CD14-positive monocyte (primary cell): ENCODE results near the gene LYSMD3. TPM values are rescaled to one million over a fixed set of nuclear protein-coding genes. Genes with fewer than 3 reads are reported as not detected.

Experiments
- DNase-seq, 3 donors: peaks; one replicate each; pipeline ENCODE4 v3.0.0-alpha.2; 2011 to 2022
- H2AFZ ChIP-seq: 2 replicates; pipeline ENCODE4 v1.6.0; 2012; ENCODE audit warnings: mild to moderate bottlenecking, low read depth, low read length, inconsistent platforms; ENCODE audit not compliant: insufficient read depth, poor library complexity, severe bottlenecking
- H3K27ac ChIP-seq, 2 donors: 1 replicate in 1 of 2; 2 replicates in 1 of 2; pipeline ENCODE4 v1.5.1; 2012 to 2013; ENCODE audit warnings: low read length in 2 of 2, control low read depth in 1 of 2, inconsistent platforms in 1 of 2, low read depth in 1 of 2, mild to moderate bottlenecking in 1 of 2
- H3K27me3 ChIP-seq, 2 donors: one replicate each; pipeline versions ENCODE4 v1.6.0 to v1.6.1; 2011 to 2013; ENCODE audit warnings: low read length in 2 of 2; ENCODE audit not compliant: control insufficient read depth in 2 of 2, insufficient read depth in 2 of 2
- H3K36me3 ChIP-seq, 2 donors: replicated peaks in 1 of 2; 1 replicate in 1 of 2; 2 replicates in 1 of 2; pipeline versions ENCODE4 v1.5.1 to v1.6.1; 2012 to 2013; ENCODE audit warnings: low read length in 2 of 2, control low read depth in 1 of 2, inconsistent platforms in 1 of 2, mild to moderate bottlenecking in 1 of 2; ENCODE audit not compliant: insufficient read depth in 2 of 2, control insufficient read depth in 1 of 2
- H3K4me1 ChIP-seq, 2 donors: 1 replicate in 1 of 2; 2 replicates in 1 of 2; pipeline versions ENCODE4 v1.5.1 to v1.6.1; 2012 to 2013; ENCODE audit warnings: low read length in 2 of 2, control low read depth in 1 of 2, inconsistent platforms in 1 of 2, mild to moderate bottlenecking in 1 of 2, moderate library complexity in 1 of 2; ENCODE audit not compliant: insufficient read depth in 2 of 2, control insufficient read depth in 1 of 2
- H3K4me2 ChIP-seq: replicated peaks from 2 replicates; pipeline ENCODE3; 2012; ENCODE audit warnings: low read length, moderate library complexity, mild to moderate bottlenecking; ENCODE audit not compliant: poor library complexity, severe bottlenecking; ENCODE audit errors: extremely low read depth
- H3K4me3 ChIP-seq, 3 experiments: fragments of 200-600 bp in 1 of 3; sonication (generic) in 1 of 3; replicated peaks in 1 of 3; 1 replicate in 2 of 3; 2 replicates in 1 of 3; pipeline ENCODE4 v1.5.1; 2011 to 2013; ENCODE audit warnings: low read length in 3 of 3, mild to moderate bottlenecking in 3 of 3, control low read depth in 2 of 3, low read depth in 2 of 3, inconsistent platforms in 1 of 3, moderate library complexity in 1 of 3
- H3K79me2 ChIP-seq: 2 replicates; pipeline ENCODE4 v1.6.0; 2012; ENCODE audit warnings: mild to moderate bottlenecking, control low read depth, inconsistent platforms, low read length, moderate library complexity; ENCODE audit not compliant: insufficient read depth
- H3K9ac ChIP-seq: 2 replicates; pipeline ENCODE4 v1.6.0; 2017; ENCODE audit warnings: low read length, mild to moderate bottlenecking; ENCODE audit not compliant: insufficient read depth, poor library complexity, severe bottlenecking
- H3K9me3 ChIP-seq, 2 donors: replicated peaks in 1 of 2; 1 replicate in 1 of 2; 2 replicates in 1 of 2; pipeline versions ENCODE4 v1.5.1 to v1.6.1; 2012 to 2013; ENCODE audit warnings: low read length in 2 of 2, control low read depth in 1 of 2; ENCODE audit not compliant: control insufficient read depth in 1 of 2, insufficient read depth in 1 of 2
- H4K20me1 ChIP-seq: 2 replicates; pipeline ENCODE4 v1.6.0; 2012; ENCODE audit warnings: mild to moderate bottlenecking, low read length, control low read depth, moderate library complexity; ENCODE audit not compliant: insufficient read depth
- H3K27ac Mint-ChIP-seq, 7 donors: one replicate each; pipeline ENCODE4 v1.8.0; 2020; ENCODE audit warnings: mild to moderate bottlenecking in 7 of 7, mixed read lengths in 7 of 7, moderate library complexity in 6 of 7, inconsistent platforms in 2 of 7
- H3K27me3 Mint-ChIP-seq, 3 donors: one replicate each; pipeline ENCODE4 v1.8.0; 2021 to 2022; ENCODE audit warnings: low read depth in 3 of 3, mild to moderate bottlenecking in 3 of 3, mixed read lengths in 3 of 3, moderate library complexity in 3 of 3, inconsistent platforms in 1 of 3
- H3K36me3 Mint-ChIP-seq, 2 donors: one replicate each; pipeline ENCODE4 v1.8.0; 2020; ENCODE audit warnings: mixed read lengths in 2 of 2, inconsistent platforms in 1 of 2, mild to moderate bottlenecking in 1 of 2
- H3K4me1 Mint-ChIP-seq: one replicate; pipeline ENCODE4 v1.8.0; 2020; ENCODE audit warnings: mild to moderate bottlenecking, mixed read lengths
- H3K4me3 Mint-ChIP-seq, 2 donors: one replicate each; pipeline ENCODE4 v1.8.0; 2020; ENCODE audit warnings: mild to moderate bottlenecking in 2 of 2, mixed read lengths in 2 of 2, moderate library complexity in 1 of 2
- H3K9me3 Mint-ChIP-seq, 7 donors: one replicate each; pipeline ENCODE4 v1.8.0; 2020 to 2022; ENCODE audit warnings: mixed read lengths in 7 of 7, mild to moderate bottlenecking in 6 of 7, moderate library complexity in 6 of 7, inconsistent platforms in 2 of 7
- CTCF ChIP-seq: fragments of 200-600 bp; IDR thresholded peaks from one replicate; pipeline ENCODE4 v1.8.0; 2022; ENCODE audit warnings: antibody characterized with exemption, mild to moderate bottlenecking
- WGBS: methylation state at CpG from one replicate; pipeline ENCODE4 v1.1.5; 2013; ENCODE audit warnings: missing lambda C conversion rate; ENCODE audit not compliant: insufficient coverage; 5-methylcytosine and 5-hydroxymethylcytosine counted together
- intact Hi-C, 2 donors: fragments of 100-400 bp; cut with micrococcal nuclease; formaldehyde crosslinking; loops; one replicate each; pipeline versions ENCODE4 v1.15.0 to v1.15.1; 2023
- polyA plus RNA-seq, 3 donors: library from polyadenylated mRNA; depleted of rRNA in 1 of 3; unstranded in 2 of 3; stranded (reverse) in 1 of 3; fragments of 300-500 nt in 2 of 3; fragments of >200 nt in 1 of 3; fragmentation: Illumina TruSeq in 2 of 3; gene quantifications; 1 replicate in 2 of 3; 2 replicates in 1 of 3; pipeline ENCODE4 v1.2.3, GENCODE V29; 2012 to 2021

LYSMD3 gene
- polyA plus RNA-seq, 3 donors = 6.0 to 12.1 (median 8.4) TPM

- H3K27me3 ChIP-seq = no peaks in the 10 kb centered on the region
- WGBS = 11% methylated on average over 12 of the region's 18 CpGs
- H3K4me3 Mint-ChIP-seq = peak overlapping the region; percentile 86 to 98
Observed at GRCh38 chr5:90528601-90529193, 687 bp downstream of the LYSMD3 start.

GRCh38 chr5:90519081-90519480 is 10.3 kb downstream of the LYSMD3 start:
- Mint-ChIP-seq H3K4me3 (no peak overlapping the region), H3K9me3 (peaks cover 0 to 4% (median 0%) of the 10 kb centered on the region in 7 donors), H3K27ac (no peak overlapping the region), H3K27me3 (peaks cover 0 to 1% (median 0%) of the 10 kb centered on the region in 3 donors), H3K36me3 (peaks cover 65% of the 10 kb centered on the region in 2 donors), H3K4me1 (no peaks in the 10 kb centered on the region)
- Histone ChIP-seq H3K9me3 (no peaks in the 10 kb centered on the region), H3K27ac (no peak overlapping the region), H3K9ac (no peak overlapping the region), H3K27me3 (no peaks in the 10 kb centered on the region), H3K4me1 (no peaks in the 10 kb centered on the region), H3K4me3 (no peak overlapping the region), H3K79me2 (peaks cover 5% of the 10 kb centered on the region), H3K4me2 (no peak overlapping the region), H3K36me3 (peaks cover 59 to 76% of the 10 kb centered on the region in 2 donors), H2AFZ (no peak overlapping the region), H4K20me1 (no peaks in the 10 kb centered on the region)
- no peak for DNase-seq
- no peak for TF ChIP-seq CTCF
- intact Hi-C loops = no loop called here
- WGBS = 100% methylated on average over 3 of the region's 7 CpGs

More at GRCh38 chr5:90528601-90529193, 687 bp downstream of the LYSMD3 start:
- no peaks in the 10 kb centered on the region for H4K20me1 ChIP-seq
- H3K9me3 Mint-ChIP-seq = no peaks in the 10 kb centered on the region
- H3K4me1 ChIP-seq = peaks cover 15 to 34% of the 10 kb centered on the region in 2 donors
- peak; percentile 4 to 44 (median 22) for DNase-seq
- TF ChIP-seq CTCF = no peak
- peak overlapping the region; percentile 80 to 96 for H3K27ac ChIP-seq
- H2AFZ ChIP-seq = peak overlapping the region; percentile 95
- H3K27ac Mint-ChIP-seq = peak overlapping the region; percentile 90 to 99 (median 91)
- H3K27me3 Mint-ChIP-seq = peaks cover 0 to 3% (median 0%) of the 10 kb centered on the region in 3 donors
- peak overlapping the region; percentile 86 for H3K4me2 ChIP-seq
- intact Hi-C loops = loop anchor here (2.0 to 10.0 kb wide), 4 partner anchors 51 to 116 kb away; no protein-coding TSS in a partner anchor
- peaks cover 49% of the 10 kb centered on the region for H3K79me2 ChIP-seq
- H3K4me1 Mint-ChIP-seq = peaks cover 26% of the 10 kb centered on the region
- peak overlapping the region; percentile 75 to 97 (median 89) for H3K4me3 ChIP-seq
- H3K9ac ChIP-seq = peak overlapping the region; percentile 94
- H3K9me3 ChIP-seq = no peaks in the 10 kb centered on the region
- H3K36me3 ChIP-seq = peaks cover 11 to 18% of the 10 kb centered on the region in 2 donors
- peaks cover 11 to 21% of the 10 kb centered on the region in 2 donors for H3K36me3 Mint-ChIP-seq
